ENCODE data around the gene SYT15.

Gene SYT15

GRCh38 chr10:46550076-46550790 is 28.7 kb upstream of the SYT15 start:
- Histone ChIP-seq H3K4me1 (ENCODE audit: control insufficient read depth, low read length) (no peaks in the 10 kb centered on the region), H3K27ac (ENCODE audit: low read depth, low read length) (no peak overlapping the region), H3K79me2 (ENCODE audit: control insufficient read depth, low read length) (no peaks in the 10 kb centered on the region), H3K36me3 (ENCODE audit: control insufficient read depth, low read length) (no peaks in the 10 kb centered on the region), H3K9me3 (ENCODE audit: control insufficient read depth, insufficient read depth, low read length) (no peaks in the 10 kb centered on the region), H3K27me3 (ENCODE audit: control insufficient read depth, low read length) (no peaks in the 10 kb centered on the region), H3K4me2 (ENCODE audit: low read length) (no peak overlapping the region), H3K9me2 (replicated peaks; ENCODE audit: control insufficient read depth, low read length) (no peaks in the 10 kb centered on the region), H4K20me1 (ENCODE audit: control insufficient read depth, insufficient read depth, low read depth, low read length) (no peaks in the 10 kb centered on the region; the same call in 1 of the 2 replicates), H3K4me3 (ENCODE audit: low read length) (no peak overlapping the region), H3F3A (ENCODE audit: control insufficient read depth, insufficient read depth) (no peaks in the 10 kb centered on the region)
- no peak for TF ChIP-seq EZH2phosphoT487 (IDR thresholded peaks at IDR 0.05; ENCODE audit: borderline replicate concordance, low read length)
- TF ChIP-seq CTCF (IDR thresholded peaks at IDR 0.05; ENCODE audit: low read depth, low read length, poor library complexity, severe bottlenecking) = no peak

GRCh38 chr10:46550795-46551700 is 27.9 kb upstream of the SYT15 start:
- H3K9me3 ChIP-seq (ENCODE audit: control insufficient read depth, insufficient read depth, low read length) = no peaks in the 10 kb centered on the region
- H3K4me2 ChIP-seq (ENCODE audit: low read length) = no peak overlapping the region
- no peak overlapping the region for H3K4me3 ChIP-seq (ENCODE audit: low read length)
- no peak overlapping the region for H3K27ac ChIP-seq (ENCODE audit: low read depth, low read length)
- no peaks in the 10 kb centered on the region; the same call in 1 of the 2 replicates for H4K20me1 ChIP-seq (ENCODE audit: control insufficient read depth, insufficient read depth, low read depth, low read length)
- no peaks in the 10 kb centered on the region for H3K9me2 ChIP-seq (replicated peaks; ENCODE audit: control insufficient read depth, low read length)
- H3F3A ChIP-seq (ENCODE audit: control insufficient read depth, insufficient read depth) = no peaks in the 10 kb centered on the region
- H3K27me3 ChIP-seq (ENCODE audit: control insufficient read depth, low read length) = no peaks in the 10 kb centered on the region
- no peaks in the 10 kb centered on the region for H3K79me2 ChIP-seq (ENCODE audit: control insufficient read depth, low read length)
- no peak for TF ChIP-seq CTCF (IDR thresholded peaks at IDR 0.05; ENCODE audit: low read depth, low read length, poor library complexity, severe bottlenecking)
- no peak for TF ChIP-seq EZH2phosphoT487 (IDR thresholded peaks at IDR 0.05; ENCODE audit: borderline replicate concordance, low read length)
- no peaks in the 10 kb centered on the region for H3K4me1 ChIP-seq (ENCODE audit: control insufficient read depth, low read length)
- no peaks in the 10 kb centered on the region for H3K36me3 ChIP-seq (ENCODE audit: control insufficient read depth, low read length)

GRCh38 chr10:46551701-46552525 is 27.0 kb upstream of the SYT15 start:
- H3K4me2 ChIP-seq (ENCODE audit: low read length) = no peak overlapping the region
- no peaks in the 10 kb centered on the region for H3K36me3 ChIP-seq (ENCODE audit: control insufficient read depth, low read length)
- no peak for TF ChIP-seq CTCF (IDR thresholded peaks at IDR 0.05; ENCODE audit: low read depth, low read length, poor library complexity, severe bottlenecking)
- no peak for TF ChIP-seq EZH2phosphoT487 (IDR thresholded peaks at IDR 0.05; ENCODE audit: borderline replicate concordance, low read length)
- H3K9me2 ChIP-seq (replicated peaks; ENCODE audit: control insufficient read depth, low read length) = no peaks in the 10 kb centered on the region
- H3K9me3 ChIP-seq (ENCODE audit: control insufficient read depth, insufficient read depth, low read length) = no peaks in the 10 kb centered on the region
- no peak overlapping the region for H3K4me3 ChIP-seq (ENCODE audit: low read length)
- no peaks in the 10 kb centered on the region; the same call in 1 of the 2 replicates for H4K20me1 ChIP-seq (ENCODE audit: control insufficient read depth, insufficient read depth, low read depth, low read length)
- no peaks in the 10 kb centered on the region for H3K4me1 ChIP-seq (ENCODE audit: control insufficient read depth, low read length)
- no peak overlapping the region for H3K27ac ChIP-seq (ENCODE audit: low read depth, low read length)
- H3F3A ChIP-seq (ENCODE audit: control insufficient read depth, insufficient read depth) = no peaks in the 10 kb centered on the region
- H3K27me3 ChIP-seq (ENCODE audit: control insufficient read depth, low read length) = no peaks in the 10 kb centered on the region
- no peaks in the 10 kb centered on the region for H3K79me2 ChIP-seq (ENCODE audit: control insufficient read depth, low read length)
